ENCODE results near the gene FBXO24. TPM values are rescaled to one million over a fixed set of nuclear protein-coding genes. Genes with fewer than 3 reads are reported as not detected.

The FBXO24 gene
- total and polyA plus RNA-seq, 9 of the 15 experiments (the other 6 are each of a cell fraction or from before 2014, with no cell fraction given): 0.17 to 0.95 (median 0.50) TPM

GRCh38 chr7:100585511-100586265, 440 bp upstream of the FBXO24 start, which contains the start of gene LRCH4 (continued):
- TF ChIP-seq AFF1 (IDR thresholded peaks at IDR 0.05; ENCODE audit: low read depth in 1 of 2, partially characterized antibody in 2 of 2) (no peak), HINFP (tag; conservative IDR thresholded peaks at IDR 0.05; ENCODE audit: low read depth) (no peak), ETV1 (tag; conservative IDR thresholded peaks at IDR 0.05; ENCODE audit: low read depth) (no peak), ILK (tag; IDR thresholded peaks at IDR 0.05; ENCODE audit: borderline replicate concordance, low read depth) (no peak), ZNF512 (tag; IDR thresholded peaks at IDR 0.05) (0 out of 2 replicates have a peak, but pooled peaks have one; percentile 41), KAT2B (IDR thresholded peaks at IDR 0.05; ENCODE audit: low read depth, low read length) (no peak), ZNF75A (CRISPR knock-in tag; IDR thresholded peaks at IDR 0.05) (no peak), RBM14 (IDR thresholded peaks at IDR 0.05; ENCODE audit: borderline replicate concordance, insufficient read depth, low read depth, low read length) (0 out of 2 replicates have a peak, but pooled peaks have one; percentile 91), PHB2 (IDR thresholded peaks at IDR 0.05; ENCODE audit: low read depth) (no peak), TAF15 (IDR thresholded peaks at IDR 0.05; ENCODE audit: low read depth, low read length) (no peak), ZEB2 (IDR thresholded peaks at IDR 0.05) (peak; percentile 87), BRD4 (IDR thresholded peaks at IDR 0.05) (peak; percentile 58; the same call in 1 of the 2 replicates), NUFIP1 (IDR thresholded peaks at IDR 0.05; ENCODE audit: partially characterized antibody) (no peak), NONO (IDR thresholded peaks at IDR 0.05; ENCODE audit: low read depth in 2 of 2, low read length in 1 of 2) (peak; percentile 92 to 99), CBX1 (IDR thresholded peaks at IDR 0.05; ENCODE audit: low read depth) (peak; percentile 77), COPS2 (conservative IDR thresholded peaks at IDR 0.05) (no peak), RFX1 (IDR thresholded peaks at IDR 0.05) (no peak), MEIS2 (IDR thresholded peaks at IDR 0.05; ENCODE audit: partially characterized antibody) (peak; percentile 72), ZFP1 (CRISPR knock-in tag; IDR thresholded peaks at IDR 0.05) (no peak; the same call in 1 of the 2 replicates), CREB5 (CRISPR knock-in tag; IDR thresholded peaks at IDR 0.05) (no peak)
